Fibroblast of the conjunctiva (primary cell): ENCODE data around the gene CCDC28B.

ENCODE experiments used
- DNase-seq: peaks from one replicate; pipeline ENCODE4 v3.0.0-alpha.2; 2010; ENCODE audit warnings: low read depth

Gene CCDC28B

DNA sequence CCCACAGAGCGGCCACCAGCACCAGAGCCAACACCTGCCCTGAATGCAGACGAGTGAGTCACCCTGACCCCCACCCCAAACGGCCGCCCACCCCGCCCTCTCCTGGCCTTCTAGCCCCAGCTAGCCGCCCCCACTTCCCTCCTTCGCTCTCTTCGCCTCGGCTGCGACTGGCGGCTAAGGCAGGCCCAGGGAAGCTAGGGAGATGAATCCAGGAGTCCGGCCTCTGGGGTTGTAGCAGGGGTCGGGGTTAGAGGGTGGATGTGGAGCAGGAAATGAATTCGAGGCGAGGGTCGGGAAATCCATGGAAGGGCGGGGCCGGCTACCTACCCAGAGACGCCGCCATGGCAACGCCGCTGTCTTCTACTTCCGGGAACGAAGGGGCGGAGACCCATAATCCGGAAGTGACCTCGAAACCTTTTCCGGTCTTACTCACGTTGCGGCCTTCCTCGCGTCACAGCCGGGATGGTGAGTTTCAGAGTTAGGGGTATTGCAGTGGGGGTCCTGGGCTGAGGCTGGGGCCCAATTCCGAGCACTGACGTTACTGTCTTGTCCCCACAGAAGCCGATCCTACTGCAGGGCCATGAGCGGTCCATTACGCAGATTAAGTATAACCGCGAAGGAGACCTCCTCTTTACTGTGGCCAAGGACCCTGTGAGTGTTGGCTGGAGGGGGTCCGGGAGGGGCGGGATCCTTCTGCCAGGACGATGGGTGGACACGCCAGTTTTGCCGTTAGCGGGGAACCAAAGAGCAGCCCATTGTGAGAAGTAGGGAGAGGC is 21.8 kb downstream of the CCDC28B start, which contains the start of the genes EIF3I and TMEM234:
EIF3I (plus strand) TSS at position 428 of the 776 bp plus-strand sequence; CDS start at position 463, 35 bp downstream.
TMEM234 (minus strand) TSS at position 374 of the 776 bp plus-strand sequence; CDS start at position 343, 31 bp downstream.
- peak; percentile 79 for DNase-seq

DNA sequence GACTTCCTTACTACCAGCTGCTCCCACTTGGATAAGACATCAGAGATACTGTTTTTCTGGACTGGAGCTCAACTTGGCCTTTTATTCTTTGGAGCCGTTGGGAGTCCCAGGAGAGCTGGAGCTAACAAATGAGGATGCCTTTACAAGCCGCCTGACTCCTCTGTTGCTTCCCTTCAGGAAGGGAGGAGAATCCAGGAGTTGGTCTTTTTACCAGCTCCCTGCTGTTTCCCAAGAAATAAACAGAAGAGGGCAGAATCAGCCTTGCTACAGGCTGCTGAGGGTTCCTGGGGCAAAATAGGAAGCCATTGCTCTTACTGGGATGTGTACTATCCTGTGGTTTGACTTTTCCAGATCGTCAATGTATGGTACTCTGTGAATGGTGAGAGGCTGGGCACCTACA is 23.3 kb downstream of the CCDC28B start:
- DNase-seq = no peak

DNA sequence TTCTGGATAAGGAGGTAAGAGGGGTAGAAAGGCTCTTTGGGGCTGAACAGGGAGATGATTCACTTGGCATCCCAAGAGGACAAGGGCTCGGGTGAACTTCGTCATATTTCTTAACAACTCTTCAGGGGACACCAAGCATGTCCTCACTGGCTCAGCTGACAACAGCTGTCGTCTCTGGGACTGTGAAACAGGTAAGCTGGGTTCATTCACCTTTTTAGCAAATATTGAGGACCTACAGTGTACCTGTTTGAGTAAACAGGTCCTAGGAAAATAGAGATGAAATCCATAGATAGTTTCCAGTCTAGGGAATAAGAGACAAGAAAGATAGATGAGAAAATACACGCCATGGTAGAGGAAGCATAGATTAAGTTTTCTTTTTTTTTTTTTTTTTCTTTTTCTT is 23.9 kb downstream of the CCDC28B start:
- DNase-seq = no peak

DNA sequence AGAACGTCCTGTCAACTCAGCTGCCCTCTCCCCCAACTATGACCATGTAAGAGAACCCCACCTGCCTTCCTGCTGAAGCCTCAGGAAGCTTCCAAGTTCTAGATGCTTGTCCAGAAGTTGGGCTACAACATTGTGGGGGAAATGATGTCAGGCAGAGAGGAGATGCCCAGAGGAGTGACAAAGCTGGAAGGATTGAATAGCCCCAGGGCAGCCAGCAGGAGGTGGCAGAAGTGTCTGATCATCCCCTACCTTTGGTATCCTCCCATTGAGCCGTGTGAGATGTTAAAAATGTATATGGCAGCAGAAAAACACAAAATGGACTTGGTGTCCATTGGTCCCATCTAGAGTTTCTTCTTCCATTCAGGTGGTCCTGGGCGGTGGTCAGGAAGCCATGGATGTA is 28.4 kb downstream of the CCDC28B start:
- no peak for DNase-seq

DNA sequence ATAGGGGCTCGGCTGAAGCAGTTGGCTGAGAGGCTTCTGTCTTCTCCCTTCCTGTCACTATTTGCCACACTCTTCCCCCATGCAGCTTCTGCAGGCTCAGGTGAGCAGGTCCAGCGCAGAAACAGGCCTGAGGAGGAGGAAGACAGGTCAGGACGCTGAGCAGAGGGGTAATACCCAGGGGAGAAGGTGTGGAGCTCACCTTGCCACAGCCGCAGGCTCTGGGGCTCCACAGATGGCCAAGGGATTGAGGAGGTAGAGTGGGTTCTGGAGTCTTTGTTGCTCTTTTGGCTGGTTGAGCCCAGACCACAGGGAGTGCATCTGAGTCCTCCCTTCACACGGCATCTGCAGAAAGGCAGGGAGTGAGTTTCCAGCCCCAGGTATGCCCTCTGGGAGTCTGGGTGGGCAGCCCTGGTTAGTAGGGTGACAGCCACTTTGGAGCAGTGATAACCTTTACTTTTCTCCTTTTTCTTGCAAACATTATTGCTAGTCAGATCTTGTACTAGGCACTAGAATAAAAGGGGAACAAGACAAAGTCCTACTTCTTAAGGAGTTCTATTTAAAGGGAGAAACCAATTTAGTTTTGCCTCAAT is 31.5 kb downstream of the CCDC28B start:
- no peak for DNase-seq

DNA sequence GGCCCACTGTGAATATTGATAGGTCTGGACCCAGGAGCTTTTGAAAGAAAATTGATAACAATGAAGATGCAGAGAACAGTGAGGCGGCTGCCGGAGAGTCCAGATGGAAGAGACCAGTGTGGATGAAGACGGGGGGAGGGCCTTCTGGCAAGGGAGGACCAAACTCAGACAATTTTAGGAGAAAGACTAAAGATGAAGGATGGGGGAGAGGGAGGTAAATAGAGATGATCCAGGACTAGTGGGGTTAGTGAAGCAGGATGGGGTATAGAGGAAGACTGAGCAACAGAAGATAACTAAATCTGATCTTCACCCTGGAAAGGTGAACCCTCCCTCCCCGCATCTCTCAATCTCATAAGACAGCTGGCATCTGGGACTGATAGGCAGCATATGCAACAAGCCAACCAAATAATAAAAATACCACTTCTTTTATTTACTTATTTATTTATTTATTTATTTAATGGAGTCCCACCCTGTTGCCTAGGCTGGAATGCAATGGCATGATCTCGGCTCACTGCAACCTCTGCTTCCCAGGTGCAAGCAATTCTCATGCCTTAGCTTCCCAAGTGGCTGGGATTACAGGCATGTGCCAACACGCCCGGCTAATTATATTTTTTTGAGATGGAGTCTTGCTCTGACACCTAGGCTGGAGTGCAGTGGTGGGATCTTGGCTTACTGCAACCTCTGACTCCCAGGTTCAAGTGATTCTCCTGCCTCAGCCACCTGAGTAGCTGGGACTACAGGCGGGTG is 32.3 kb downstream of the CCDC28B start:
- no peak for DNase-seq

DNA sequence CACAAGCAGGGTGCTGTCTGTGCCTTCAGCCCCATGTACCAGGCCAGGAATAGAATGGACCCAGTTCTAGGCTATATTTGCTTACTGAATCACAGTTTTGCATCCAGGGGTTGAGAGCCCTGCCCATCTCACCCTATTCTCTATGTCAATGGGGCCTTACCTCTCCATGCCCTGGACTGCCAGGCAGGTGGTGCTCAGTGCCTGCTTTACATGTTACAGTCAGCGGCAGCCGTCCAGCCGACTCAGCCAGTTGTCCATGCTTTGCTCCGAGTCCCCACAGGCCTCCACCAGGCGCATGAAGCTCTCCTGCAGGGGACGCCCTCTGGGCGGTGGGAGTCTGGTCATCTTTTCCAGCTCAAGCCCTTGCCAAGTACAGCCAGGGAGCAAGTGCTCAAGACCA is 34.4 kb downstream of the CCDC28B start:
- DNase-seq = no peak

DNA sequence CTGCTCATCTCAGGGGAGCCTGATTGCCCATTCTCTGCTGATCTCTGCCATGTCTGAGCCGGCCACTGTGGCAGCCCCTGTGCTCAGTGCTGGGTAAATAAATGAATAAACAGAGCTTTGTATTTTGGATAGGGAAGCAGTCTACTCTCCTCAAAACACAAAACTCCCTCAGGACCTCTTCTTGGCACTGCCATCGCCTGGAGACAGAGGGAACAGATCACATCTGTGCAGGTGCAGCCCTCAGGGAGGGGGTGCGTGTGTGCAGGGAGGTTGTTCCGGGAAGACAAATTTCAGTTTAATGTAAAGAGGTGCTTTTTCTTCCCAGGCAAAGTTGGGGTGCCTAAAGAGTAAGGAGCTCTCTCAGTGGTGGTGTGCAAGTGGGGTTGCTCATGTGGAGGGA is 38.9 kb downstream of the CCDC28B start:
- no peak for DNase-seq

DNA sequence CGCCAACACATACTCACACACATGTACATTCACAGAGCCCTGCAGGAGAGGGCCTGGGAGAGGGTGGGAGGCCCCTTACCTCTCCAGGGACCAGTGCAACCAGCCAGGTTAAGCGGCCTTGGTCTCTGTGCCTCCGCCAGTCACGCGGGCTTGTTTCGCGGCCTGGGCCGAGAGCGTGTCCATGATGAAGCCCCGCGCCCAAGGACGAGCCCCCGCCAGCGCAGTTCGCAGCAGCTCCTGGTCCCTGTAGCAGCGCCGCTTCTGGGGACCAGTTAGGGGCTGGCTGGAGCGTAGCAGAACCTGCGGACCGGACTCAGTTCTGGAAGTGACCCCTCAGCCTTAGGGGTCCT is 39.4 kb downstream of the CCDC28B start:
- DNase-seq = no peak

DNA sequence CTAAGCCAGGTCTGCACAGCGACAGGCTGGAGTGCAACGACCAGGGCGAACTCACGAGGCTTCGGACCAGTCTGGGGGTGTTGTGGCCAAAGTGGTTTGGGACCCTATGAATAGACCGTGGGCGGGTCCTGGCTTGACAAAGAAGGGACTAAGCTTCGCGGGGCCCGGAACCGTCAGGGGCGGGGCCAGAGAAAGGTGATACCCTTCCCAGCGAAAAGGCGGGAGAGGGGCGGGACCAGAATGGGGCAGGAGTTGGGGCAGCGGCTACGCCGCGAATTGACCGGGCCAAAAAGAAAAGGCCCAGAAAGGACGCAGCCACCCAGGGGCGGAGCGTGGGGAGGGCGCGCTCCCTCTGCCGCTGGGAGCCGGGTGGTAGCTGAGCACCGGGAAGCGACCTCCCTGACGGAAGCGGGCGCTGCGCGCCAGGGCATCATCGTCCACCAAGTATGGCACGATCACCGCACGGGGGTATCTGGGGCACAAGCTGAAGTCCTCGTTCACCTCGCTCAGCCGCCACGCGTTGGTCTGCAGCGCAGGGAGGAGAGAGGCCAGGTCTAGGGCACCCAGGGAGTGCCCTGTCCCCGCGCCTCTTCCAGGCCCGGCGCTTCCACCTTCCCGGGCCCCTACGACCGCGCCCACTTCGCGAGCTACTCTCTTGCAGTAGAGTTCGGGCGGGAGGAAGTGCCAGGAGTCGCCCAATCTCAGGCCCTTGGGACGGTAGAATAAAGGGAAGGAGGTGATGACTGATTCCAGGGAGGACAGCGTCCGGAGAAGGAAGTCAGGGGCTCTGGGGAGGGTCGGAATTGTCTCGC is 40.0 kb downstream of the CCDC28B start:
- no peak for DNase-seq

DNA sequence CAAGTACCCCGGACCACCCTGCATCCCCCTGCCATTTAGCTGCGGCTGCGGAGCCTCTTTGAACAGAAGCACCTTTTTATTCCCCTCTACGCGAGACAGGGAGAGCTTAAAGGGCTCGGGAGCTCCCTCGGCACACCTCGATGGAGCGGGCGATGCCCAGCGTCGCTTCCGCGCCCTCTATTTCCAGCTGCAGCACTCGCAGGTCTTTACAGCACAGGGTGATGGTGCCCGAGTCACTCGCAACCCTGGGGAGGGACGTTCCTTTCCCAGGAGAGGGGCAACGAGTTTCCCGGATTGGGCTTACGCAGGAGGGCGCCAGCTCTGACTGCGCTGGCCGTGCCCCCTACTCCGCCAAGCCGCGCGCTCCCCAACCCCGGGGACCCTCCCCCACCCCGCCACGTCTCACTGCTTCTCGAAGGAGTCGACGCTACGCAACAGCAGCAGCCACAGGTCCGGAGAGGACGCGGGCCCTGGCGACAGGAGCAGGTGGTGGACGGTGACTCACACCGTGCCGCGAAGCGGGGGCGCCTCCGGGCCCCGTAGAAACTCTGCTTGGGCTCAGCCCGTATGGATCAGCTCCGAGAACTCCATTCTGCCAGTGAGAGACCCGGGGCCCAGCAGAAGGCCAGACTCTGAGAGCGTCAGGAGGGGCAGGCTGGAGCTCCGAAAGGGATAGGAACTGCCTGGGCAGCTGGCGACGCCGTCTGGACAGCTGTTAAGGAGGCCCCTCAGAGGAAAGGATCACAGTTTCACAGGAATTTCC is 40.8 kb downstream of the CCDC28B start:
- DNase-seq = no peak

DNA sequence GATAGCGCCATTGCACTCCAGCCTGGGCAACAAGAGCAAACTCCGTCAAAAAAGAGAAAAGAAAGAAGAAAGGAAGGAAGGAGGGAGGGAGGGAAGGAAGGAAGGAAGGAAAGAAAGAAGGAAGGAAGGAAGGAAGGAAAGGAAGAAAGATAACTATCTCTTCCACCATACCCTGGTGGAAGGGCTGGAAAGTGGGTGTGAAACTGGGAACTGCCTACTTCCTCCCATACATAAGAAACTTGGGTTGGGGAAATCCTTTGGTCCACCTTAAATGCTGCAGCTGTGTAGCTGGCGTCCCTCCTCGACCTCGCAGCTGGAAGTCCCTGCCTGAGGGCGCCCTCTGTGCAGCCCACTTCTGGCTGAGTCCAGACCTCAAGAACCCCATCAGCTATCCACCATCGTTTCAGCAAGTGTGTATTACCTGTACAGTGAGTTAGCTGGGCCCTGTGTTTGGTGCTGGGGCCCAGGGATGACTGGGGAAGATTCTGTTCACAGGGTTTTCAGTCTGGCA is 42.0 kb downstream of the CCDC28B start:
- DNase-seq = no peak

DNA sequence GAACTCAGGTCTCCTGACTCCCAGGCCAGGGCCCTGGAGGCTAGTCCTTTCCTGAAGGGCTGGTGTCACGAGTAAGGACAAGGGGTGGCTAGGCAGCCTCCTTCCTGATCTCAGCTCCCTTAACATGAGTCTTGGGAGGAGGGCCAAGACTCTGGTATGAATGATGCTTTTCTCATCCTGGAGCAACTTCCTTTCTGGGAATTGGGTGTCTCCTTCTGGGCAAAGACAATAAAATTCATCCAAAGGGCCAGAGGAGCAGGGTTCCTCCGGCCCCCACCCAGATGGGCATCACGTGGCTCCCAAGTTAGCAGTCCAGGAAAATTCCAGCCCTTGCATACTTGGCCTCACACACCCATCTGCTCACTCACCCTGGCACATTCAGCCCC is 46.5 kb downstream of the CCDC28B start, which contains the start of gene FAM167B:
FAM167B (plus strand) TSS at position 335 of the 386 bp plus-strand sequence. CDS start 200 bp downstream, outside the sequence.
- DNase-seq = peak; percentile 30

DNA sequence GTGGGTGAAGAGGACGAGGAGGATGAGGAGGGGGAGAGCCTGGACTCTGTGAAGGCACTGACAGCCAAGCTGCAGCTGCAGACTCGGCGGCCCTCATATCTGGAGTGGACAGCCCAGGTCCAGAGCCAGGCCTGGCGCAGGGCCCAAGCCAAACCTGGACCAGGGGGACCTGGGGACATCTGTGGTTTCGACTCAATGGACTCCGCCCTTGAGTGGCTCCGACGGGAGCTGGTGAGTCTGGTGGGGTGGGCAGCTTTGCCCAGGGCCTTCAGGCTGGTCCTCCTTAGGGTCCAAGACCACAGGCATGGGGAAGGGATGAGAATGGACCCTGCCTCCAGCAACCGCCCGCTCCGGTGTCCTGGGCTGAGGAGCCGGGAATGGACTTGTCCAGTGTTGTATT is 47.1 kb downstream of the CCDC28B start:
- no peak for DNase-seq

DNA sequence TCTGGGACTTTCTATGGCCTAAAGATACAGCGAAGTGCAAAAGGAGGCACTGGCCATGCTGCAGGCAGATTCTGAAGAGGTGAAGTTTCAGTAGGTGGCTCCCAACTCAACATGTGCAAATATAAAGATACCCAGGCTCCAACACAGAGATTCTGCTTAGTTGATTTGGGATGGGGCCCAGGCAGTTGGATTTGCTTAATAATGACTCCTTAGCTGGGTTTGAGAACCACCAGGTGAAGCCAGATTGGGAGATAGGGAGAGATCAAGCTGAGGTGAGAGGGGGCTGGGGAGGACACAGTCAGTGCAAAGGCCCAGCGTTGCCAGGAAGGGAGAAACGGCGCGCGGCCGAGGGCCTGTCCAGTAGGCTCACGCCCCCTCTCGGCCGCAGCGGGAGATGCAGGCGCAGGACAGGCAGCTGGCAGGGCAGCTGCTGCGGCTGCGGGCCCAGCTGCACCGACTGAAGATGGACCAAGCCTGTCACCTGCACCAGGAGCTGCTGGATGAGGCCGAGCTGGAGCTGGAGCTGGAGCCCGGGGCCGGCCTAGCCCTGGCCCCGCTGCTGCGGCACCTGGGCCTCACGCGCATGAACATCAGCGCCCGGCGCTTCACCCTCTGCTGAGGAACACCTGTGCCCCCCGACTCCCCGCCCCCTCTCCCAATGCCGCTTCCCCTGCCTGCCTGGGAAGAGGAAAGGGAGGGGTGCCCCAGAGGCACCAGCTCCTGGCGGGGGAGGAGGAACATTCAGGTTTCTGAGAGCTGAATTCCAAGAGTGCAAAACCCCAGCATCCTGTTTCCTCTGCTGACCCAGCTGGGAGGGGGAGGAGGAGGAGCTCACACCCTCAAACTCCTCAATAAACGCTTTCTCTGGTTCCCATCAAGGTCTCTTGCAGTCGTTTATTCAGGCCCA is 47.8 kb downstream of the CCDC28B start:
- no peak for DNase-seq

DNA sequence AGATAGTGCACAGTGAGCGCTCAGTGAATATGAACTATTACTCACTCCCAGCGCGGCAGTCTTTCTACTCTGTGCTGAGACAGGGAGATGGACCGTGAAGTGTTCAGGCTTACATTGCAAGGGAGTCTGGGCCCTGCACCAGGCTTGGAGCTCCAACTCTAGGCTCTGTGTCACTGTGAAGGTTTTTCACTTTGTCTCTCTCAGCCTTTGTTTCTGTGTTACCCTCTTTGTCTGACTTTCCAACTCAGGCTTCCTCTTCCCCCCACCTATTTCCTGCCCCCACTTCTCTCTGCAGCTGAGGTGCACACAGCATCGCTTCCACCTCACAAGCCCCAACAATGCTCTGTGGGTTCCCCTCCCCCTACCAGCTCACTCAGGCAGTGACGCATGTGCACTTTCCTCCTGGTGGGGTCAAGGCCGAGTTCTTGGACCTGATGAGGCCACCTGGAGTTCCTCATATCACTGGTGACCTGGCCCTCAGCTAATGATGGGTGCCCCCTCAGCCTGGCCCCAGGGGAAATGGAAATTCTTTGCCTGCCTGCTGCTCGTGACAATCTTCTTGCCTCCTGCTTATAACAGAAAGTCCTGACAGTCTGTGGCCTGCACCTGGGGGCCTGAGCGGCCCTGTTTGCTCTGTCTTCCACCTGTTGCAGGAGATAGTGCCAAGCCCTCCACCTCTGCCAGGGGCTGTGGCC is 49.6 kb downstream of the CCDC28B start:
- no peak for DNase-seq

DNA sequence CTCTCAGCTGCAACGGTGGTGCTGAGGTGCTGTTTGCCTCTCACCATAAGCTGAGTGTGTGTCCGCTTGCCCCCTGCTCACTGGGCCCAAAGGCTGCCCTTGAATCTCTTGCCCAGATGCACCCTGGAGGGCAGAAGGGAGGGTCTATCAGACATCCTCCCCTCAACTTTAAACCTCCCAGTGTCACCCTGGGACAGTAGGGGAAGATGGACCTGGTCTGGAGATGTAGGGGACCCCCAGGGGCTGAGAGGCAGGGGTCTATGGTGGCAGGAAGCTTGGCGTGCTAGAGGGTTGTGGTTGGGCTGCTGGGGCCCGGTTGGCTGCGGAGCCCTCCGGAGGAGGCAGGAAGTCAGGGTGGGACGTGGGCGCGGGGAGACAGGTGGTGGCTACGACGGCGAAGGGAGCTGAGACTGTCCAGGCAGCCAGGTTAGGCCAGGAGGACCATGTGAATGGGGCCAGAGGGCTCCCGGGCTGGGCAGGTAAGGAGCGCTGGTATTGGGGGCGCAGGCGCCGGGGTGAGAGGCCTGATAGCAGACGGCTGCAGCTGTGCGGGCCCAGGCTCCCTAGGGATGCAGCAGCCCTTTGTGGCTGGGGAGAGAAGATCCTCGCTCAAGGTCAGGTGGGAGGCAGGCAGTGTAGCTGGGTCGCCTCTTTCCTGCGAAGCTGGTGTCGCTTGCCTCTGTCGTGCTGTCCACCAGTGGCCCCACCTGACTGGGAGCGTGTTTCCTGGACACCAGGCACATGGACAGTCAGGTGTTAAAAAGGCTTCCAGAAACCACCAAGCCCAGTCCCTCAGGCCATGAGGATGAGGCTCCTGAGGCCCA is 50.7 kb downstream of the CCDC28B start, which contains the start of gene LCK:
LCK (plus strand) TSS at position 373 of the 824 bp plus-strand sequence. CDS start 23,065 bp downstream, outside the sequence.
- no peak for DNase-seq
